GM21786 (cell line): ENCODE results near the gene CASTOR1.
A peak's percentile ranks its signal among the peaks of the same experiment; 100 is the strongest.

Source experiments
- ATAC-seq: cut with Tn5 transposase; IDR thresholded peaks from one replicate; pipeline ENCODE4 v1.9.1; 2021; ENCODE audit not compliant: unreplicated experiment

The CASTOR1 gene

GRCh38 chr22:30266445-30267381 is 22.6 kb downstream of the CASTOR1 start, which contains the start of gene OSM:
OSM (minus strand) TSS chr22:30266851; CDS start chr22:30266799, 52 bp downstream.
- ATAC-seq: no peak

GRCh38 chr22:30265823-30266444 is 23.4 kb downstream of the CASTOR1 start:
- ATAC-seq: peak; percentile 52

GRCh38 chr22:30265131-30265720 is 24.1 kb downstream of the CASTOR1 start:
- no peak for ATAC-seq

- ATAC-seq: no peak
Measured at GRCh38 chr22:30263883-30264282, 25.4 kb downstream of the CASTOR1 start.

- no peak for ATAC-seq
Measured at GRCh38 chr22:30262917-30263741, 26.2 kb downstream of the CASTOR1 start.

GRCh38 chr22:30262112-30262511 is 27.2 kb downstream of the CASTOR1 start:
- ATAC-seq: no peak

GRCh38 chr22:30261134-30261533 is 28.2 kb downstream of the CASTOR1 start:
- no peak for ATAC-seq

- no peak for ATAC-seq
Measured at GRCh38 chr22:30260682-30261081, 28.6 kb downstream of the CASTOR1 start.

- ATAC-seq: no peak
Measured at GRCh38 chr22:30260276-30260675, 29.0 kb downstream of the CASTOR1 start.

- no peak for ATAC-seq
Measured at GRCh38 chr22:30254314-30254713, 35.0 kb downstream of the CASTOR1 start.

GRCh38 chr22:30253205-30253852 is 36.0 kb downstream of the CASTOR1 start:
- ATAC-seq: no peak

GRCh38 chr22:30252411-30253204 is 36.7 kb downstream of the CASTOR1 start:
- ATAC-seq: no peak

- ATAC-seq: no peak
Measured at GRCh38 chr22:30251711-30252110, 37.6 kb downstream of the CASTOR1 start.

GRCh38 chr22:30250661-30251267 is 38.5 kb downstream of the CASTOR1 start:
- no peak for ATAC-seq

GRCh38 chr22:30250039-30250565 is 39.2 kb downstream of the CASTOR1 start:
- ATAC-seq: no peak

- ATAC-seq: no peak
Measured at GRCh38 chr22:30249049-30250038, 40.0 kb downstream of the CASTOR1 start.

GRCh38 chr22:30248484-30248883 is 40.8 kb downstream of the CASTOR1 start:
- no peak for ATAC-seq

GRCh38 chr22:30247974-30248373 is 41.3 kb downstream of the CASTOR1 start:
- no peak for ATAC-seq
